Thyroid gland (tissue), 4 donors: ENCODE data around the gene MEF2B.
"Not testable (repeated sequence)": the region's sequence is repeated elsewhere in the genome, so short reads cannot be mapped to it uniquely, and the experiment has no call there.

Source experiments
- POLR2A ChIP-seq, 2 donors: fragments of 450-650 bp; IDR thresholded peaks; one replicate each; pipeline ENCODE4 v1.6.1; 2017; ENCODE audit warnings: antibody characterized with exemption in 2 of 2, mild to moderate bottlenecking in 2 of 2, moderate library complexity in 1 of 2
- TF ChIP-seq, protein P1 (sequence below), 6 experiments: fragments of 200-600 bp in 3 of 6; fragments of 450-650 bp in 3 of 6; sonication (generic) in 3 of 6; IDR thresholded peaks; one replicate each; pipeline ENCODE4 v1.5.1; 2016 to 2019; ENCODE audit warnings: antibody characterized with exemption in 6 of 6, mild to moderate bottlenecking in 2 of 6, inconsistent platforms in 1 of 6, moderate library complexity in 1 of 6

DNA sequence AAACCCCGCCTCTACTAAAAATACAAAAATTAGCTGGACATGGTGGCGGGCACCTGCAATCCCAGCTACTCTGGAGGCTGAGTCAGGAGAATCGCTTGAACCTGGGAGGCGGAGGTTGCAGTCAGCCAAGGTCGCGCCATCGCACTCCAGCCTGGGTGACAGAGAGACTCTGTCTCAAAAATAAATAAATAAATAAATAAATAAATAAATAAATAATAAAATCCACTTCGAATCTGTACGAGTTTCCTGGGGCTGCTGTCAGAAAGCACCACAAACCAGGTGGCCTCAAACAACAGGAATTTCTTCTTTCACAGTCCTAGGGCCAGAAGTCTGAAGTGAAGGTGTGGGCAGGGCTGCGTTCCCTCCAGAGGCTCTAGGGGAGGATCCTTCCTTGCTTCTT, 67.5 kb downstream of the MEF2B start:
- TF ChIP-seq, protein P1, sequence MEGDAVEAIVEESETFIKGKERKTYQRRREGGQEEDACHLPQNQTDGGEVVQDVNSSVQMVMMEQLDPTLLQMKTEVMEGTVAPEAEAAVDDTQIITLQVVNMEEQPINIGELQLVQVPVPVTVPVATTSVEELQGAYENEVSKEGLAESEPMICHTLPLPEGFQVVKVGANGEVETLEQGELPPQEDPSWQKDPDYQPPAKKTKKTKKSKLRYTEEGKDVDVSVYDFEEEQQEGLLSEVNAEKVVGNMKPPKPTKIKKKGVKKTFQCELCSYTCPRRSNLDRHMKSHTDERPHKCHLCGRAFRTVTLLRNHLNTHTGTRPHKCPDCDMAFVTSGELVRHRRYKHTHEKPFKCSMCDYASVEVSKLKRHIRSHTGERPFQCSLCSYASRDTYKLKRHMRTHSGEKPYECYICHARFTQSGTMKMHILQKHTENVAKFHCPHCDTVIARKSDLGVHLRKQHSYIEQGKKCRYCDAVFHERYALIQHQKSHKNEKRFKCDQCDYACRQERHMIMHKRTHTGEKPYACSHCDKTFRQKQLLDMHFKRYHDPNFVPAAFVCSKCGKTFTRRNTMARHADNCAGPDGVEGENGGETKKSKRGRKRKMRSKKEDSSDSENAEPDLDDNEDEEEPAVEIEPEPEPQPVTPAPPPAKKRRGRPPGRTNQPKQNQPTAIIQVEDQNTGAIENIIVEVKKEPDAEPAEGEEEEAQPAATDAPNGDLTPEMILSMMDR (IDR thresholded peaks at IDR 0.05), result not testable (repeated sequence)
- not testable (repeated sequence) for TF ChIP-seq POLR2A (IDR thresholded peaks at IDR 0.05)
